Pancreas (tissue), 10 donors: Measurements from ENCODE around the gene C20orf96. TPM values are rescaled to one million over a fixed set of nuclear protein-coding genes. Genes with fewer than 3 reads are reported as not detected.

Experiments
- ATAC-seq, 4 donors: fragments of 200-7000 bp; cut with Tn5 transposase; one replicate each; pipeline versions ENCODE4 v1.8.0 to v1.9.1; 2020; ENCODE audit warnings: mild to moderate bottlenecking in 4 of 4, moderate library complexity in 4 of 4
- DNase-seq, 6 donors: peaks; one replicate each; pipeline ENCODE4 v3.0.0-alpha.2; 2020
- FAIRE-seq: peaks from 2 replicates; lab custom pipeline; 2012; peaks lifted over from hg19 to GRCh38; lab: Jason Lieb, UNC
- H3K27ac ChIP-seq, 4 donors: fragments of 200-600 bp; sonication (generic); 1 replicate in 3 of 4; 2 replicates in 1 of 4; pipeline versions ENCODE4 v1.5.0 to v1.8.0; 2020
- H3K27me3 ChIP-seq, 4 donors: fragments of 200-600 bp; one replicate each; pipeline ENCODE4 v1.8.0; 2021
- H3K36me3 ChIP-seq, 3 donors: fragments of 200-600 bp; sonication (generic) in 1 of 3; one replicate each; pipeline versions ENCODE4 v1.5.0 to v1.8.0; 2020 to 2021
- H3K4me1 ChIP-seq, 3 donors: fragments of 200-600 bp; one replicate each; pipeline ENCODE4 v1.8.0; 2021
- H3K4me3 ChIP-seq, 4 donors: fragments of 200-600 bp; sonication (generic) in 2 of 4; one replicate each; pipeline versions ENCODE4 v1.5.0 to v1.8.0; 2020 to 2021
- H3K9me3 ChIP-seq, 4 donors: fragments of 200-600 bp; one replicate each; pipeline ENCODE4 v1.8.0; 2021
- WGBS, 2 donors: extraction: QIAGEN DNeasy Blood & Tissue Kit; methylation state at CpG; one replicate each; pipeline ENCODE4 v1.1.7; 2013; 5-methylcytosine and 5-hydroxymethylcytosine counted together
- intact Hi-C, 3 donors: fragments of 100-400 bp; cut with DNase I; formaldehyde crosslinking; loops; one replicate each; pipeline versions ENCODE4 v1.11.1 to v1.14.2; 2022
- polyA plus RNA-seq, 2 donors: library from polyadenylated mRNA; stranded (reverse); fragments of 200-250 nt; gene quantifications; one replicate each; pipeline ENCODE4 v1.2.3, GENCODE V29; 2013
- total RNA-seq, 6 donors: library from RNA; stranded (reverse); fragmentation: NEBNext Ultra II Directional in 4 of 6; extraction: Animal tissue kit (Norgen Biotek cat#: 25700) in 4 of 6; gene quantifications; one replicate each; pipeline versions ENCODE4 v1.2.1 to v1.2.4, GENCODE V29; 2021 to 2023
- TF ChIP-seq, protein P1 (sequence below), 4 donors: fragments of 200-600 bp; sonication (generic) in 3 of 4; IDR thresholded peaks; one replicate each; pipeline versions ENCODE4 v1.5.0 to v1.8.0; 2021; ENCODE audit warnings: antibody characterized with exemption in 4 of 4
- donor health status: healthy with polysubstance abuse.
- donor health status: DM: no; HTN: no; CAD: no; lungs with moderate emphysema.
- donor health status: DM: no; HTN: no; CAD: no.
- donor health status: control.
- donor health status: control.
- donor health status: Bipolar disorder and iron deficiency.
- donor health status: DM: yes; HTN: yes; CAD: no.
- donor health status: DM: no; HTN: no; CAD: no.
- donor health status: DM: no; HTN: no; CAD: no.
- donor health status: DM: yes; HTN: yes; CAD: no.

Gene C20orf96
- total and polyA plus RNA-seq, 8 donors = 2.5 to 6.8 (median 4.0) TPM

DNA sequence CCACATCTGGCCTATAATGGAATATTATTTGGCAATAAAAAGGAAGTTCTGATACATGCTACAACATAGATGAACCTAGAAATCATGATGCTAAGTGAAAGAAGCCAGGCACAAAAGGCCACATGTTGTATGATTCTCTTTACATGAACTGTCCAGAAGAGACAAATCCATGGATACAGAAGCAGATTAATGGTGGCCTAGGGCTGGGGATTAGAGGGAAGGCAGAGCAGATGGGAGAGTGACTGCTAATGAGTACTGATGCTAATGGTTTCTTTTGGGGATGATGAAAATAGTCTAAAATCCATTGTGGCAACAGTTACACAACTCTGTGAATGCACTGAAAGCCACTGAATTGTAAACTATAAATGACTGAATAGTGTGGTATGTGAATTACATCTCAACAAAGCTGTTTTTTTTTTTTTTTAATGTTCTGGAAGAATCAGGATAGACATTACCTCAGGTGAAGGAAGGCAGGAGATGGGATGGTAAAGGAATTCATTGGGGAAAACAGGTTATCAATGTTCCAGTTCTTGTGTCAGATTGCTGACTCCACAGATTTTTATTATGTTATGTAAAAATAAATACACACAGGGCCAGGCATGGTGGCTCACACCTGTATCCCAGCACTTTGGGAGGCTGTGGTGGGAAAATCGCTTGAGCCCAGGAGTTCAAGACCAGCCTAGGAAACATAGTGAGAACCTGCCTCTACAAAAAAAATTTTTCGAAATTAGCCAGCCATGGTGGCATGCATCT lies 25.9 kb upstream of the C20orf96 start:
- FAIRE-seq = no peak
- intact Hi-C loops = no loop called here
- 80 to 88% methylated on average over 2 of the region's 2 CpGs for WGBS, 2 donors

DNA sequence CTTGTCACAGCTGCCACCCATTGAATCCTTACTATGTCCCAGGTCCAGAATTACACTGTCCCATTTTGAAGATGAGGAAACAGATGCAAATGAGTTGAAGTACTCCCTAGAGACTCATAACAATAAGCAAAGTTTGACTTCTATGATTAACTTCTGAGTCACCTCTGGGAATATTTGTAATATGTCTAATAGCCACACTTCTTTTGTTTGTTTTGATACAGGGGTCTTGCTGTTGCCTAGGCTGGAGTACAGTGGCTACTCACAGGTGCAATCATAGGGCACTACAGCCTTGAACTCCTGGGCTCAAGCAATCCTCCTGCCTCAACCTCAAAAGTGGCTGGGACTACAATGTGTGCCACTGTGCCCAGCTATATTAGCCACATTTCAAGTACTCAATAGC lies 23.4 kb upstream of the C20orf96 start:
- Histone ChIP-seq H3K9me3 (no peaks in the 10 kb centered on the region), H3K27me3 (no peaks in the 10 kb centered on the region)
- intact Hi-C loops = no loop called here

More for the DNA sequence above, 25.9 kb upstream of the C20orf96 start:
- Histone ChIP-seq H3K36me3 (no peaks in the 10 kb centered on the region), H3K4me3 (no peak overlapping the region), H3K27me3 (no peaks in the 10 kb centered on the region), H3K9me3 (no peaks in the 10 kb centered on the region), H3K4me1 (no peaks in the 10 kb centered on the region), H3K27ac (no peak overlapping the region)
- ATAC-seq (no peak), DNase-seq (peak in 1 of 6 donors; percentile 6)
- TF ChIP-seq, protein P1, sequence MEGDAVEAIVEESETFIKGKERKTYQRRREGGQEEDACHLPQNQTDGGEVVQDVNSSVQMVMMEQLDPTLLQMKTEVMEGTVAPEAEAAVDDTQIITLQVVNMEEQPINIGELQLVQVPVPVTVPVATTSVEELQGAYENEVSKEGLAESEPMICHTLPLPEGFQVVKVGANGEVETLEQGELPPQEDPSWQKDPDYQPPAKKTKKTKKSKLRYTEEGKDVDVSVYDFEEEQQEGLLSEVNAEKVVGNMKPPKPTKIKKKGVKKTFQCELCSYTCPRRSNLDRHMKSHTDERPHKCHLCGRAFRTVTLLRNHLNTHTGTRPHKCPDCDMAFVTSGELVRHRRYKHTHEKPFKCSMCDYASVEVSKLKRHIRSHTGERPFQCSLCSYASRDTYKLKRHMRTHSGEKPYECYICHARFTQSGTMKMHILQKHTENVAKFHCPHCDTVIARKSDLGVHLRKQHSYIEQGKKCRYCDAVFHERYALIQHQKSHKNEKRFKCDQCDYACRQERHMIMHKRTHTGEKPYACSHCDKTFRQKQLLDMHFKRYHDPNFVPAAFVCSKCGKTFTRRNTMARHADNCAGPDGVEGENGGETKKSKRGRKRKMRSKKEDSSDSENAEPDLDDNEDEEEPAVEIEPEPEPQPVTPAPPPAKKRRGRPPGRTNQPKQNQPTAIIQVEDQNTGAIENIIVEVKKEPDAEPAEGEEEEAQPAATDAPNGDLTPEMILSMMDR (IDR thresholded peaks at IDR 0.05) = no peak

DNA sequence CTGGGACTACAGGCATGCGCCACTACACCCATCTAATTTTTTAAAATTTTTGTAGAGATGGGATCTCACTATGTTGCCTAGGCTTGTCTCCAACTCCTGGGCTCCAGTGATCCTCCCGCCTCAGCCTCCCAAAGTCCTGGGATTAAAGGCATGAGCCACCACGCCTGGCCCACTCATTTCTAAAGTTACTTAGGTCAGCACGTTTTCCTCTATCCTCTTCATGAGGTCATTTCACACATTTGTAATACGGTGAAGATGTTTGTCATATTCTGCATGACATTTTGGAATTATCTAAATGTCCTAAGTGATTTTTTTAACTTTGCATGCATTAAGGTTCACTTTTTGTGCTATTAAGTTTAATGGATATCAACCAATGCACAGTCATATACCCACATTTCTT lies 22.9 kb upstream of the C20orf96 start:
- no peak for DNase-seq
- no peak for FAIRE-seq
- Histone ChIP-seq H3K27me3 (no peaks in the 10 kb centered on the region), H3K4me3 (no peak overlapping the region), H3K27ac (no peak overlapping the region), H3K36me3 (no peaks in the 10 kb centered on the region), H3K9me3 (no peaks in the 10 kb centered on the region), H3K4me1 (peaks cover 0 to 3% (median 0%) of the 10 kb centered on the region in 3 donors)
- WGBS, 2 donors = 89 to 90% methylated on average over 5 of the region's 5 CpGs
- no peak for ATAC-seq
- intact Hi-C loops = no loop called here
- TF ChIP-seq, protein P1 (IDR thresholded peaks at IDR 0.05) = no peak

More for the DNA sequence above, 23.4 kb upstream of the C20orf96 start:
- Histone ChIP-seq H3K4me3 (no peak overlapping the region), H3K27ac (no peak overlapping the region), H3K36me3 (no peaks in the 10 kb centered on the region), H3K4me1 (peaks cover 0 to 3% (median 0%) of the 10 kb centered on the region in 3 donors)
- TF ChIP-seq, protein P1 (IDR thresholded peaks at IDR 0.05) = no peak
- ATAC-seq (no peak), DNase-seq (no peak), FAIRE-seq (no peak)

DNA sequence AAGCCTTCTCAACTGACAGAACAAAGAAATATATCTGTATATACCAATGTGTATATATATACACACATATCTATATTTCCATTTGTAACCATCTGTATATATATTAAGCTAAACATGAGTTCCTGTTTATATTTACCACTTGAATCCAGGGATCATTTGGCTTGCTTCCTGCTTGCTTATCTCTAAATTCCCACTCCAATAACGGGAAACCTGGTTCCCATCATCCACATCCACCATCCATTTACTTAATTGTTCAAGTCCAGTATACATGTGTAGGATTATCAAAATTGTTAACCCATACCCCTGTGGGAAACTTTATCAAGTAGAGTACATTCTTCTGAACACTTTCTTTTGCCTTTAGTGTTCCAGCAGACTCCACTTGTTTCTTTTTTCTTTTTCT lies 22.3 kb upstream of the C20orf96 start:
- Histone ChIP-seq H3K4me1 (peaks cover 0 to 3% (median 0%) of the 10 kb centered on the region in 3 donors), H3K9me3 (no peaks in the 10 kb centered on the region), H3K27ac (no peak overlapping the region), H3K27me3 (no peaks in the 10 kb centered on the region), H3K4me3 (no peak overlapping the region), H3K36me3 (no peaks in the 10 kb centered on the region)
- intact Hi-C loops = no loop called here
- ATAC-seq (no peak), DNase-seq (no peak), FAIRE-seq (no peak)
- 42% methylated on average over 1 of the region's 1 CpG for WGBS, 2 donors
- TF ChIP-seq, protein P1 (IDR thresholded peaks at IDR 0.05) = no peak

DNA sequence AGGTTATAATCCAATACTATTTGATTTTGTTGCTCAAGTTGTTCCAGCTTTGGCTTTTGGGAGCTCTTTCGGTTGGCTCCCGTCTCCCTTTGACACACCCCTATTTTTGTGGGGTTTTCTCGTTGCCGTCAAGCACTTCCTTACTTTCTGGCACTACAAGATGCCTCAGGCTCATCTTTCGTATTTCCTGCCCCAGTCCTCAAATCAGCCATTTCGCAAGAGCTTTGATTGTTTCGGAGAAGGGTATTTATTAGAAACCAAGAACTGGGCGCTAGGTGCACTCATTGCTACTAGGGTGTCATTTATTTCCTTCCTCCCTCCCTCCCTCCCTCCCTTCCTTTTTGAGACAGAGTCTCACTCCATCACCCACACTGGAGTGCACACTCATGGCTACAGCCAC lies 21.5 kb upstream of the C20orf96 start:
- Histone ChIP-seq H3K9me3 (no peaks in the 10 kb centered on the region), H3K36me3 (no peaks in the 10 kb centered on the region), H3K27me3 (no peaks in the 10 kb centered on the region), H3K27ac (no peak overlapping the region), H3K4me1 (peaks cover 0 to 3% (median 0%) of the 10 kb centered on the region in 3 donors), H3K4me3 (no peak overlapping the region)
- WGBS, 2 donors = 89 to 92% methylated on average over 8 of the region's 8 CpGs
- ATAC-seq (no peak), FAIRE-seq (no peak), DNase-seq (no peak)
- TF ChIP-seq, protein P1 (IDR thresholded peaks at IDR 0.05) = no peak
- intact Hi-C loops = no loop called here
